HepG2 (cell line): ENCODE measurements around the gene ZBTB46. TPM values are rescaled to one million over a fixed set of nuclear protein-coding genes. Genes with fewer than 3 reads are reported as not detected.
A peak's percentile ranks its signal among the peaks of the same experiment; 100 is the strongest.

Experiments
- HCFC1 ChIP-seq: fragments of 150-350 bp; IDR thresholded peaks from 2 replicates; pipeline ENCODE4 v1.6.1; 2014; ENCODE audit warnings: low read depth, low read length
- JARID2 ChIP-seq: sonication (generic); formaldehyde crosslinking; IDR thresholded peaks from 2 replicates; pipeline ENCODE4 v1.8.1; 2023; ENCODE audit warnings: missing genetic modification reagents, inconsistent platforms; ENCODE audit not compliant: insufficient replicate concordance
- MAF1 ChIP-seq: sonication (generic); formaldehyde crosslinking; IDR thresholded peaks from 2 replicates; pipeline ENCODE4 v1.5.0; 2020; ENCODE audit warnings: missing genetic modification reagents, borderline replicate concordance
- NCOA2 ChIP-seq: sonication (generic); formaldehyde crosslinking; IDR thresholded peaks from 2 replicates; pipeline ENCODE4 v1.8.0; 2022; ENCODE audit warnings: inconsistent platforms
- ZNF253 ChIP-seq: sonication (generic); formaldehyde crosslinking; IDR thresholded peaks from 2 replicates; pipeline ENCODE4 v1.8.0; 2022; ENCODE audit warnings: mild to moderate bottlenecking, missing genetic modification reagents, borderline replicate concordance
- ZNF543 ChIP-seq: sonication (generic); formaldehyde crosslinking; IDR thresholded peaks from 2 replicates; pipeline ENCODE4 v1.4.0; 2020; ENCODE audit warnings: mild to moderate bottlenecking, missing genetic modification reagents
- ZNF83 ChIP-seq: sonication (generic); formaldehyde crosslinking; IDR thresholded peaks from 2 replicates; pipeline ENCODE4 v1.4.0; 2020; ENCODE audit warnings: missing genetic modification reagents, mild to moderate bottlenecking, borderline replicate concordance
- polyA plus RNA-seq, 8 experiments: library from polyadenylated mRNA; depleted of rRNA in 3 of 8; stranded (reverse) in 7 of 8; unstranded in 1 of 8; fragments of >200 nt; fragmentation: Illumina TruSeq in 4 of 8; extraction: Trizol in 4 of 8; gene quantifications; 2 replicates each; pipeline versions ENCODE4 v1.2.1 to v1.2.3, GENCODE V29; 2011 to 2016; ENCODE audit warnings: low read depth in 4 of 8, missing spikeins in 1 of 8, mixed read lengths in 1 of 8; ENCODE audit not compliant: insufficient read depth in 1 of 8
- total RNA-seq, 5 experiments: library from RNA; depleted of rRNA; stranded (reverse); fragments of >200 nt; fragmentation: Illumina TruSeq; extraction: Trizol; gene quantifications; 2 replicates each; pipeline ENCODE4 v1.2.3, GENCODE V29; 2016; ENCODE audit warnings: low read depth in 1 of 5
- TF ChIP-seq, protein P1 (sequence below): sonication (generic); formaldehyde crosslinking; IDR thresholded peaks from 2 replicates; pipeline ENCODE4 v1.5.0; 2020; ENCODE audit warnings: mild to moderate bottlenecking, missing genetic modification reagents, moderate library complexity
- TF ChIP-seq, protein P2 (sequence below): sonication (generic); formaldehyde crosslinking; IDR thresholded peaks from 2 replicates; pipeline ENCODE4 v1.4.0; 2020; ENCODE audit warnings: mild to moderate bottlenecking, missing genetic modification reagents
- TF ChIP-seq, protein P3 (sequence below): sonication (generic); formaldehyde crosslinking; IDR thresholded peaks from one replicate; pipeline ENCODE4 v1.5.1; 2020; ENCODE audit warnings: mild to moderate bottlenecking, missing genetic modification reagents; ENCODE audit errors: not compliant biosample characterization
- TF ChIP-seq, protein P4 (sequence below): IDR thresholded peaks from 2 replicates; pipeline ENCODE4 v1.6.1; 2016
- TF ChIP-seq, protein P5 (sequence below): sonication (generic); formaldehyde crosslinking; IDR thresholded peaks from 2 replicates; pipeline ENCODE4 v1.4.0; 2020; ENCODE audit warnings: missing genetic modification reagents, borderline replicate concordance
- TF ChIP-seq, protein P6 (sequence below): sonication (generic); formaldehyde crosslinking; IDR thresholded peaks from 2 replicates; pipeline ENCODE4 v1.4.0; 2020; ENCODE audit warnings: missing genetic modification reagents

Gene ZBTB46
- total and polyA plus RNA-seq, 2 of the 13 experiments (the other 11 are each of a cell fraction or from before 2014, with no cell fraction given): 1.6 to 13.5 TPM

- TF ChIP-seq NCOA2: no peak
- no peak for TF ChIP-seq ZNF83 (CRISPR knock-in tag)
- TF ChIP-seq, protein P1, sequence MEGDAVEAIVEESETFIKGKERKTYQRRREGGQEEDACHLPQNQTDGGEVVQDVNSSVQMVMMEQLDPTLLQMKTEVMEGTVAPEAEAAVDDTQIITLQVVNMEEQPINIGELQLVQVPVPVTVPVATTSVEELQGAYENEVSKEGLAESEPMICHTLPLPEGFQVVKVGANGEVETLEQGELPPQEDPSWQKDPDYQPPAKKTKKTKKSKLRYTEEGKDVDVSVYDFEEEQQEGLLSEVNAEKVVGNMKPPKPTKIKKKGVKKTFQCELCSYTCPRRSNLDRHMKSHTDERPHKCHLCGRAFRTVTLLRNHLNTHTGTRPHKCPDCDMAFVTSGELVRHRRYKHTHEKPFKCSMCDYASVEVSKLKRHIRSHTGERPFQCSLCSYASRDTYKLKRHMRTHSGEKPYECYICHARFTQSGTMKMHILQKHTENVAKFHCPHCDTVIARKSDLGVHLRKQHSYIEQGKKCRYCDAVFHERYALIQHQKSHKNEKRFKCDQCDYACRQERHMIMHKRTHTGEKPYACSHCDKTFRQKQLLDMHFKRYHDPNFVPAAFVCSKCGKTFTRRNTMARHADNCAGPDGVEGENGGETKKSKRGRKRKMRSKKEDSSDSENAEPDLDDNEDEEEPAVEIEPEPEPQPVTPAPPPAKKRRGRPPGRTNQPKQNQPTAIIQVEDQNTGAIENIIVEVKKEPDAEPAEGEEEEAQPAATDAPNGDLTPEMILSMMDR (CRISPR knock-in tag): peak; percentile 12; the same call in 1 of the 2 replicates
- TF ChIP-seq, protein P2, sequence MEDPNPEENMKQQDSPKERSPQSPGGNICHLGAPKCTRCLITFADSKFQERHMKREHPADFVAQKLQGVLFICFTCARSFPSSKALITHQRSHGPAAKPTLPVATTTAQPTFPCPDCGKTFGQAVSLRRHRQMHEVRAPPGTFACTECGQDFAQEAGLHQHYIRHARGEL (CRISPR knock-in tag): no peak
- TF ChIP-seq HCFC1: no peak
- no peak for TF ChIP-seq JARID2
- no peak for TF ChIP-seq ZNF253 (CRISPR knock-in tag)
- TF ChIP-seq, protein P3, sequence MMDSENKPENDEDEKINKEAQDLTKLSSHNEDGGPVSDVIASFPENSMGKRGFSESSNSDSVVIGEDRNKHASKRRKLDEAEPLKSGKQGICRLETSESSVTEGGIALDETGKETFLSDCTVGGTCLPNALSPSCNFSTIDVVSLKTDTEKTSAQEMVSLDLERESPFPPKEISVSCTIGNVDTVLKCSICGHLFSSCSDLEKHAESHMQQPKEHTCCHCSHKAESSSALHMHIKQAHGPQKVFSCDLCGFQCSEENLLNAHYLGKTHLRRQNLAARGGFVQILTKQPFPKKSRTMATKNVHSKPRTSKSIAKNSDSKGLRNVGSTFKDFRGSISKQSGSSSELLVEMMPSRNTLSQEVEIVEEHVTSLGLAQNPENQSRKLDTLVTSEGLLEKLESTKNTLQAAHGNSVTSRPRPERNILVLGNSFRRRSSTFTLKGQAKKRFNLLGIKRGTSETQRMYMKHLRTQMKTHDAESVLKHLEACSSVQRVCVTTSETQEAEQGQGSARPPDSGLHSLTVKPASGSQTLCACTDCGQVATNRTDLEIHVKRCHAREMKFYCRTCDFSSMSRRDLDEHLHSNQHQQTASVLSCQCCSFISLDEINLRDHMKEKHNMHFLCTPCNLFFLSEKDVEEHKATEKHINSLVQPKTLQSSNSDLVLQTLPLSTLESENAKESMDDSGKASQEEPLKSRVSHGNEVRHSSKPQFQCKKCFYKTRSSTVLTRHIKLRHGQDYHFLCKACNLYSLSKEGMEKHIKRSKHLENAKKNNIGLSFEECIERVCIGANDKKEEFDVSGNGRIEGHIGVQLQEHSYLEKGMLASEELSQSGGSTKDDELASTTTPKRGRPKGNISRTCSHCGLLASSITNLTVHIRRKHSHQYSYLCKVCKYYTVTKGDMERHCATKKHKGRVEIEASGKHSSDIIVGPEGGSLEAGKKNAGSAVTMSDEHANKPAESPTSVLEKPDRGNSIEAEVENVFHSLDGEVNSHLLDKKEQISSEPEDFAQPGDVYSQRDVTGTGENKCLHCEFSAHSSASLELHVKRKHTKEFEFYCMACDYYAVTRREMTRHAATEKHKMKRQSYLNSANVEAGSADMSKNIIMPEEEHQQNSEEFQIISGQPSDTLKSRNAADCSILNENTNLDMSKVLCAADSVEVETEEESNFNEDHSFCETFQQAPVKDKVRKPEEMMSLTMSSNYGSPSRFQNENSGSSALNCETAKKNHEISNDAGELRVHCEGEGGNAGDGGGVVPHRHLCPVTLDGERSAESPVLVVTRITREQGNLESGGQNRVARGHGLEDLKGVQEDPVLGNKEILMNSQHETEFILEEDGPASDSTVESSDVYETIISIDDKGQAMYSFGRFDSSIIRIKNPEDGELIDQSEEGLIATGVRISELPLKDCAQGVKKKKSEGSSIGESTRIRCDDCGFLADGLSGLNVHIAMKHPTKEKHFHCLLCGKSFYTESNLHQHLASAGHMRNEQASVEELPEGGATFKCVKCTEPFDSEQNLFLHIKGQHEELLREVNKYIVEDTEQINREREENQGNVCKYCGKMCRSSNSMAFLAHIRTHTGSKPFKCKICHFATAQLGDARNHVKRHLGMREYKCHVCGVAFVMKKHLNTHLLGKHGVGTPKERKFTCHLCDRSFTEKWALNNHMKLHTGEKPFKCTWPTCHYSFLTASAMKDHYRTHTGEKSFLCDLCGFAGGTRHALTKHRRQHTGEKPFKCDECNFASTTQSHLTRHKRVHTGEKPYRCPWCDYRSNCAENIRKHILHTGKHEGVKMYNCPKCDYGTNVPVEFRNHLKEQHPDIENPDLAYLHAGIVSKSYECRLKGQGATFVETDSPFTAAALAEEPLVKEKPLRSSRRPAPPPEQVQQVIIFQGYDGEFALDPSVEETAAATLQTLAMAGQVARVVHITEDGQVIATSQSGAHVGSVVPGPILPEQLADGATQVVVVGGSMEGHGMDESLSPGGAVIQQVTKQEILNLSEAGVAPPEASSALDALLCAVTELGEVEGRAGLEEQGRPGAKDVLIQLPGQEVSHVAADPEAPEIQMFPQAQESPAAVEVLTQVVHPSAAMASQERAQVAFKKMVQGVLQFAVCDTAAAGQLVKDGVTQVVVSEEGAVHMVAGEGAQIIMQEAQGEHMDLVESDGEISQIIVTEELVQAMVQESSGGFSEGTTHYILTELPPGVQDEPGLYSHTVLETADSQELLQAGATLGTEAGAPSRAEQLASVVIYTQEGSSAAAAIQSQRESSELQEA: peak; percentile 75
- TF ChIP-seq, protein P4, sequence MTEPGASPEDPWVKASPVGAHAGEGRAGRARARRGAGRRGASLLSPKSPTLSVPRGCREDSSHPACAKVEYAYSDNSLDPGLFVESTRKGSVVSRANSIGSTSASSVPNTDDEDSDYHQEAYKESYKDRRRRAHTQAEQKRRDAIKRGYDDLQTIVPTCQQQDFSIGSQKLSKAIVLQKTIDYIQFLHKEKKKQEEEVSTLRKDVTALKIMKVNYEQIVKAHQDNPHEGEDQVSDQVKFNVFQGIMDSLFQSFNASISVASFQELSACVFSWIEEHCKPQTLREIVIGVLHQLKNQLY (CRISPR knock-in tag): no peak
- no peak for TF ChIP-seq ZNF543 (CRISPR knock-in tag)
- TF ChIP-seq, protein P5, sequence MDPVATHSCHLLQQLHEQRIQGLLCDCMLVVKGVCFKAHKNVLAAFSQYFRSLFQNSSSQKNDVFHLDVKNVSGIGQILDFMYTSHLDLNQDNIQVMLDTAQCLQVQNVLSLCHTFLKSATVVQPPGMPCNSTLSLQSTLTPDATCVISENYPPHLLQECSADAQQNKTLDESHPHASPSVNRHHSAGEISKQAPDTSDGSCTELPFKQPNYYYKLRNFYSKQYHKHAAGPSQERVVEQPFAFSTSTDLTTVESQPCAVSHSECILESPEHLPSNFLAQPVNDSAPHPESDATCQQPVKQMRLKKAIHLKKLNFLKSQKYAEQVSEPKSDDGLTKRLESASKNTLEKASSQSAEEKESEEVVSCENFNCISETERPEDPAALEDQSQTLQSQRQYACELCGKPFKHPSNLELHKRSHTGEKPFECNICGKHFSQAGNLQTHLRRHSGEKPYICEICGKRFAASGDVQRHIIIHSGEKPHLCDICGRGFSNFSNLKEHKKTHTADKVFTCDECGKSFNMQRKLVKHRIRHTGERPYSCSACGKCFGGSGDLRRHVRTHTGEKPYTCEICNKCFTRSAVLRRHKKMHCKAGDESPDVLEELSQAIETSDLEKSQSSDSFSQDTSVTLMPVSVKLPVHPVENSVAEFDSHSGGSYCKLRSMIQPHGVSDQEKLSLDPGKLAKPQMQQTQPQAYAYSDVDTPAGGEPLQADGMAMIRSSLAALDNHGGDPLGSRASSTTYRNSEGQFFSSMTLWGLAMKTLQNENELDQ (CRISPR knock-in tag): no peak
- TF ChIP-seq MAF1: no peak
- TF ChIP-seq, protein P6, sequence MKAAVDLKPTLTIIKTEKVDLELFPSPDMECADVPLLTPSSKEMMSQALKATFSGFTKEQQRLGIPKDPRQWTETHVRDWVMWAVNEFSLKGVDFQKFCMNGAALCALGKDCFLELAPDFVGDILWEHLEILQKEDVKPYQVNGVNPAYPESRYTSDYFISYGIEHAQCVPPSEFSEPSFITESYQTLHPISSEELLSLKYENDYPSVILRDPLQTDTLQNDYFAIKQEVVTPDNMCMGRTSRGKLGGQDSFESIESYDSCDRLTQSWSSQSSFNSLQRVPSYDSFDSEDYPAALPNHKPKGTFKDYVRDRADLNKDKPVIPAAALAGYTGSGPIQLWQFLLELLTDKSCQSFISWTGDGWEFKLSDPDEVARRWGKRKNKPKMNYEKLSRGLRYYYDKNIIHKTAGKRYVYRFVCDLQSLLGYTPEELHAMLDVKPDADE (CRISPR knock-in tag): no peak
These were observed 86.3 kb downstream of the ZBTB46 start (continued) for GRCh38 chr20:63744574-63745423.
